ENCODE results near the gene NID1. TPM values are rescaled to one million over a fixed set of nuclear protein-coding genes. Genes with fewer than 3 reads are reported as not detected.

The NID1 gene
- total and polyA plus RNA-seq, 9 of the 15 experiments (the other 6 are each of a cell fraction or from before 2014, with no cell fraction given), result 0.22 TPM; not detected in 8

DNA sequence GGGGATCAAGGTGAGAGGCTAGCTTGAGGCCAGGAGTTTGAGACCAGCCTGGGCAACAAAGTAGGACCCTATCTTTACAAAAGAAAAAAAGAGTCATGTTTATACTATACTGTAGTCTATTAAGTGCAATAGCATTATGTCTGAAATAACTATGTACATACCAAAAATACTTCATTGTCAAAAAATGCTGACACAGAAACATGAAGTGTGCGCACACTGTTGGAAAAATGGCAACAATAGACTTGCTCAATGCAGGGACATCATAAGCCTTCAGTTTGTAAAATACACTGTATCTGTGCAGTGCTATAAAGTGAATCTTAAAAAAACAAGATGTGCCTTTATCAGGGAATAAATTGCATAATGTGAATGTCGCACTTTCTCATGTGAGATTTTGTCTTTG lies 14.1 kb upstream of the NID1 start:
- FAIRE-seq, result no peak
- intact Hi-C loops (cut with micrococcal nuclease), result no loop called here
- no peaks in the 10 kb centered on the region for H3K4me1 ChIP-seq (replicated peaks in 1 of 2; ENCODE audit: control insufficient read depth in 2 of 2, insufficient read depth in 2 of 2, low read length in 2 of 2)
- TF ChIP-seq MAZ (CRISPR knock-in tag; conservative IDR thresholded peaks at IDR 0.05 in 1 of 2, IDR thresholded peaks at IDR 0.05 in 1 of 2) (no peak), KLF6 (CRISPR knock-in tag; IDR thresholded peaks at IDR 0.05; ENCODE audit: borderline replicate concordance) (no peak), SNIP1 (IDR thresholded peaks at IDR 0.05; ENCODE audit: low read depth) (no peak), ZNF830 (CRISPR knock-in tag; IDR thresholded peaks at IDR 0.05) (no peak), FOXJ2 (tag; IDR thresholded peaks at IDR 0.05) (no peak), MAFG (tag; conservative IDR thresholded peaks at IDR 0.05) (peak; percentile 37; the same call in 1 of the 2 replicates), ASH1L (IDR thresholded peaks at IDR 0.05; ENCODE audit: borderline replicate concordance, low read depth, partially characterized antibody) (no peak), RFX5 (IDR thresholded peaks at IDR 0.05; ENCODE audit: low read depth, low read length) (no peak), MAFF (IDR thresholded peaks at IDR 0.05; ENCODE audit: low read length) (peak; percentile 42; the same call in 1 of the 2 replicates), ARID1B (IDR thresholded peaks at IDR 0.05) (no peak), C11orf30 (IDR thresholded peaks at IDR 0.05; ENCODE audit: low read depth) (peak; percentile 57), SRF (CRISPR knock-in tag; IDR thresholded peaks at IDR 0.05) (no peak), XRCC5 (IDR thresholded peaks at IDR 0.05; ENCODE audit: low read depth, low read length) (no peak), ZNF589 (CRISPR knock-in tag; IDR thresholded peaks at IDR 0.05; ENCODE audit: low read depth) (no peak)
- TF ChIP-seq, protein P1, sequence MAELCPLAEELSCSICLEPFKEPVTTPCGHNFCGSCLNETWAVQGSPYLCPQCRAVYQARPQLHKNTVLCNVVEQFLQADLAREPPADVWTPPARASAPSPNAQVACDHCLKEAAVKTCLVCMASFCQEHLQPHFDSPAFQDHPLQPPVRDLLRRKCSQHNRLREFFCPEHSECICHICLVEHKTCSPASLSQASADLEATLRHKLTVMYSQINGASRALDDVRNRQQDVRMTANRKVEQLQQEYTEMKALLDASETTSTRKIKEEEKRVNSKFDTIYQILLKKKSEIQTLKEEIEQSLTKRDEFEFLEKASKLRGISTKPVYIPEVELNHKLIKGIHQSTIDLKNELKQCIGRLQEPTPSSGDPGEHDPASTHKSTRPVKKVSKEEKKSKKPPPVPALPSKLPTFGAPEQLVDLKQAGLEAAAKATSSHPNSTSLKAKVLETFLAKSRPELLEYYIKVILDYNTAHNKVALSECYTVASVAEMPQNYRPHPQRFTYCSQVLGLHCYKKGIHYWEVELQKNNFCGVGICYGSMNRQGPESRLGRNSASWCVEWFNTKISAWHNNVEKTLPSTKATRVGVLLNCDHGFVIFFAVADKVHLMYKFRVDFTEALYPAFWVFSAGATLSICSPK (IDR thresholded peaks at IDR 0.05; ENCODE audit: borderline replicate concordance), result no peak
- TF ChIP-seq, protein P2, sequence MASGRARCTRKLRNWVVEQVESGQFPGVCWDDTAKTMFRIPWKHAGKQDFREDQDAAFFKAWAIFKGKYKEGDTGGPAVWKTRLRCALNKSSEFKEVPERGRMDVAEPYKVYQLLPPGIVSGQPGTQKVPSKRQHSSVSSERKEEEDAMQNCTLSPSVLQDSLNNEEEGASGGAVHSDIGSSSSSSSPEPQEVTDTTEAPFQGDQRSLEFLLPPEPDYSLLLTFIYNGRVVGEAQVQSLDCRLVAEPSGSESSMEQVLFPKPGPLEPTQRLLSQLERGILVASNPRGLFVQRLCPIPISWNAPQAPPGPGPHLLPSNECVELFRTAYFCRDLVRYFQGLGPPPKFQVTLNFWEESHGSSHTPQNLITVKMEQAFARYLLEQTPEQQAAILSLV (tag; IDR thresholded peaks at IDR 0.05), result no peak
- TF ChIP-seq, protein P3, sequence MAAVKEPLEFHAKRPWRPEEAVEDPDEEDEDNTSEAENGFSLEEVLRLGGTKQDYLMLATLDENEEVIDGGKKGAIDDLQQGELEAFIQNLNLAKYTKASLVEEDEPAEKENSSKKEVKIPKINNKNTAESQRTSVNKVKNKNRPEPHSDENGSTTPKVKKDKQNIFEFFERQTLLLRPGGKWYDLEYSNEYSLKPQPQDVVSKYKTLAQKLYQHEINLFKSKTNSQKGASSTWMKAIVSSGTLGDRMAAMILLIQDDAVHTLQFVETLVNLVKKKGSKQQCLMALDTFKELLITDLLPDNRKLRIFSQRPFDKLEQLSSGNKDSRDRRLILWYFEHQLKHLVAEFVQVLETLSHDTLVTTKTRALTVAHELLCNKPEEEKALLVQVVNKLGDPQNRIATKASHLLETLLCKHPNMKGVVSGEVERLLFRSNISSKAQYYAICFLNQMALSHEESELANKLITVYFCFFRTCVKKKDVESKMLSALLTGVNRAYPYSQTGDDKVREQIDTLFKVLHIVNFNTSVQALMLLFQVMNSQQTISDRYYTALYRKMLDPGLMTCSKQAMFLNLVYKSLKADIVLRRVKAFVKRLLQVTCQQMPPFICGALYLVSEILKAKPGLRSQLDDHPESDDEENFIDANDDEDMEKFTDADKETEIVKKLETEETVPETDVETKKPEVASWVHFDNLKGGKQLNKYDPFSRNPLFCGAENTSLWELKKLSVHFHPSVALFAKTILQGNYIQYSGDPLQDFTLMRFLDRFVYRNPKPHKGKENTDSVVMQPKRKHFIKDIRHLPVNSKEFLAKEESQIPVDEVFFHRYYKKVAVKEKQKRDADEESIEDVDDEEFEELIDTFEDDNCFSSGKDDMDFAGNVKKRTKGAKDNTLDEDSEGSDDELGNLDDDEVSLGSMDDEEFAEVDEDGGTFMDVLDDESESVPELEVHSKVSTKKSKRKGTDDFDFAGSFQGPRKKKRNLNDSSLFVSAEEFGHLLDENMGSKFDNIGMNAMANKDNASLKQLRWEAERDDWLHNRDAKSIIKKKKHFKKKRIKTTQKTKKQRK (IDR thresholded peaks at IDR 0.05; ENCODE audit: borderline replicate concordance, low read depth, low read length), result no peak

More for the DNA sequence above, 14.1 kb upstream of the NID1 start:
- BruUV-seq (replicated peaks), result no TSS peak
- ChIA-PET POLR2A (no interaction called here), CTCF (ENCODE audit: low intra/inter-chr PET ratio) (no interaction called here)
- no peak overlapping the region for H3K4me2 ChIP-seq (ENCODE audit: insufficient read depth, low read length)
- no peak for ATAC-seq
- no peaks in the 10 kb centered on the region for H3K9me3 ChIP-seq (replicated peaks; ENCODE audit: control insufficient read depth, insufficient read depth, low read depth, low read length)
- H3K36me3 ChIP-seq (ENCODE audit: control insufficient read depth, insufficient read depth, low read length), result no peaks in the 10 kb centered on the region
- peaks cover 29 to 52% of the 10 kb centered on the region in 2 experiments for H3K27me3 ChIP-seq (ENCODE audit: control insufficient read depth in 2 of 2, insufficient read depth in 2 of 2, low read length in 2 of 2)
- H3K9me1 ChIP-seq (ENCODE audit: control insufficient read depth, insufficient read depth, low read length), result no peaks in the 10 kb centered on the region
- no peak overlapping the region for H2AFZ ChIP-seq (ENCODE audit: low read depth, low read length)
- H4K20me1 ChIP-seq (replicated peaks; ENCODE audit: control insufficient read depth, insufficient read depth, low read length), result 0 out of 2 replicates have a peak, but pooled peaks cover 5% of the 10 kb centered on the region
- 8% methylated on average over 2 of the region's 2 CpGs for WGBS (ENCODE audit: insufficient coverage, low coverage, missing lambda C conversion rate)
- H3K27ac ChIP-seq (ENCODE audit: extremely low read depth, low read depth, low read length), result no peak overlapping the region
- no peak for DNase-seq (ENCODE audit: extremely low read depth in 1 of 4, low spot score in 3 of 4)
- no peak overlapping the region for H3K9ac ChIP-seq (ENCODE audit: insufficient read depth in 1 of 2, low read depth in 2 of 2, low read length in 2 of 2)
- H3K4me3 ChIP-seq, result no peak overlapping the region
- in situ Hi-C loops (cut with MboI), result no loop called here
- no peaks in the 10 kb centered on the region for H3K79me2 ChIP-seq (ENCODE audit: control insufficient read depth, insufficient read depth, low read length)

Measured in K562 (cell line).